NCI-H2196 (cell line): ENCODE results near the gene TENM3.
"Not testable (repeated sequence)": the region's sequence is repeated elsewhere in the genome, so short reads cannot be mapped to it uniquely, and the experiment has no call there.

Experiments
- DNase-seq: peaks from one replicate; lab custom pipeline; 2025; ENCODE audit not compliant: unreplicated experiment; lab: John Stamatoyannopoulos, UW

Gene TENM3

GRCh38 chr4:182243204-182243603 is at the start of gene TENM3:
Gene TENM3, plus strand, starts transcription at chr4:182243402. Its CDS starts 80,619 bp downstream, at chr4:182324021.
- not testable (repeated sequence) for DNase-seq

DNA sequence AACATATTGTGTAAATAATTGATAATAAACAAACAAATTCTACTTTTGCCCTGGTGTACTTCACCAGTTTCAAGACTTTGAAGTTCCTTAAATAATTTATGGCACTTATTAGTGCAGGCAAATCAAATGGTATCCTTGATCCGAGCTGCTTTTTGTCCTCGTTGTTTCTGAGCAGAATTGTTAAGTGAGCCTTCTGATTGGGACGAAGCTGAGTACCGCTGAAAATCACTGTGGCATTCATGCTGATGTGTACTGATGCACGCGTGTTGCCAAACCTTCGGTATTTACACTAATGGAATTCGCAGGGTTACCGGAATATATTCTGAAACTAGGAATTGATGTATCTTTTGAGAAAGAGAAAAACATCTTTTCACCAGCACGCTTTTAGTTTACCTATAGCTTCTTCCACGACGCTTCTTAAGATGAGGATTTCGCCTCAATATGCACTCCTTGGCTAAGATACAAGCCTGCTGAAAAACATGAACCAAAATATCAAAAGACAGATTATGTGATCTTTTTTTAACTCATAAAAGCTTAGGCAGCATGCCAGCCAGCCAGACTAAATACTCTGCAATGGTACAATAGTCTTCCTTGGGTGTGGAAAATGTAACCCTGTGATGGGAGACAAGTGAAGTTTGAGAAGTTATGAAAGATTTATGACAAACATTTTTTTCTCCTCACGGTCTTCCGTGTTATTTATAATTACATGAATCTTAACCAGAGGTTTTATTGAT is 48.9 kb upstream of the TENM3 start:
- no peak for DNase-seq

GRCh38 chr4:182197611-182198010 is 45.6 kb upstream of the TENM3 start:
- no peak for DNase-seq

DNA sequence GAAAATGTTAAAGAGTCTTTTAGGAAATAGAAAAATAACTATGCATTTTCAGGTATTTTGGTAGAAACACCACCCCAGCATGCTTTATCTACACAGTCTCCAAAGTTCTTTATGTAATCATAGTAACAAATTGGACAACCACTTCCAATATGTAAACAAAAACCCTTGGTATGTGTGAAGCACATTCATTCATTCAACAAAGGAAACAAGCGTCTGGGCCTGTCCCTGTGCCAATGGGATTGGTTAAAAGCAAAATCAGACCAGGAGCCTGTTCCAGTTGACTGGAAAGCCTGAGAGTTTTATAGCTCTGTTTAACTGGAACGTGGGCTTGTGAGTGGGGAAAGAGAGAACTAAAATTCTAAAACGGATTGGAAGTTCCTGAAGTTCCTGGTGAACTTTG is 41.3 kb upstream of the TENM3 start:
- DNase-seq = no peak

GRCh38 chr4:182202650-182203049 is 40.6 kb upstream of the TENM3 start:
- DNase-seq = no peak

GRCh38 chr4:182203872-182204411 is 39.3 kb upstream of the TENM3 start:
- no peak for DNase-seq

- DNase-seq = no peak
Observed at GRCh38 chr4:182205306-182205705, 37.9 kb upstream of the TENM3 start.

DNA sequence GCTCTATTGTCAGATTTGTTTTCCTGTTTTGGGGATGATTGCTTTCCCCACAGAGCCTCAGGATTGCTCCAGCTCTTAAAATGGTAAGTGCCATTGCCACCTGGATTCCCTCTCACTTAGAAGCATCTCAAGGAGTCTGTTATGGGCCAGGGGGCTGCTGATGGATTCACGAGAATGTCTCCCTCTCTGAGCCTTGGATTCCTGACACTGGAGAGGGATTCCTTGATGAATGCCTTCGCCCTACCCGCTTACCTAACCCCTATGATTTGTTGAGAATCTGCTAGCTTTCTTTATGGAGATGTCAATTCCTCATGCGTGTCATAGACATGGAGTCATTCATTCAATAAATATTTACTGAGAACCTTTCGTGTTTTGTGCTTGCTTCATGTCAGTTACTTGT is 36.9 kb upstream of the TENM3 start:
- no peak for DNase-seq

DNA sequence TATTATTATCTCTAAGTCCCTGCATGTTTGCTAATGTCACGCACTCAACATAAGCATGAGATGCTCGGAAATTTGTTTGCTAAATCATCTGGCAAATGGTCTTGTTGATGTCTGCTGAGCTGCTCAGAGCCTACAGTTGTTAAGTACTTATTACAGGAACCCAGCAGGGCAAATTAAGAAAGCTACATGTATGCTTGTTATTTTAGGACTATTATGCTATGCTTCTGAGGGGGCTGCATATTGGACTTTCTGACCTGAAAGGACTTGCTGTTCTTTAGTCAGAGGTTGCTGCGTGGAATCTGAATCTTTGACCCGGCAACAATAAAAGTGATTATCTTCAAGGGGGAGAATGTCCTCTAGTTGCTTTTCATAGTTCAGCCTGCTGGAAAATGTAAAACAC is 36.3 kb upstream of the TENM3 start:
- DNase-seq = no peak

DNA sequence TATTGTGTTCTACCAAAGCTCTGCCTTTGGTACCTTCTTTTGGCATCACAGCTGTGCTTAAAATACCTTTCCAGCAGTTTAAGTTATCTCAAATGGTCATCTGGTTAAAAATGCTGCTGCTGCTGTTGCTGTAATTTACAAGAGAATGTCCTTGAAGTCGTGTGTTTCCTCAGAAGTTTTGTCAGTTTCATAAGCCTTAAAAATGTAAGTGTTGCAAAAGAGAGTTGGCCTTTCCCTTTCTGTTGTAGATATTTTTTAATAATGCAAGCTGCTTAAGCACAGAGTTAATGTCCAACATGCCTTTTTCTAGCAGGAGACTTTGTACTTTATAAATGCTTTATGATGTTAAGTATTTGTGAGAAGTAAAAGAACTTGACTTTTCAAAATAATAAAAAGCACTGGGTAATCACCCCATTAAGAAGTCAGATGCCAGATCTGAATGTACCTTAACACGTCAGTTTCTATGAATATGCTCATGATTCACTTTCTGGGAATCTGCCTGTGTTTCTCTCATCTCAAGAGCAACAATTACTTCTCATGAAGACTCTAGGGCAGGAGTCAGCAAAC is 35.3 kb upstream of the TENM3 start:
- DNase-seq = no peak

DNA sequence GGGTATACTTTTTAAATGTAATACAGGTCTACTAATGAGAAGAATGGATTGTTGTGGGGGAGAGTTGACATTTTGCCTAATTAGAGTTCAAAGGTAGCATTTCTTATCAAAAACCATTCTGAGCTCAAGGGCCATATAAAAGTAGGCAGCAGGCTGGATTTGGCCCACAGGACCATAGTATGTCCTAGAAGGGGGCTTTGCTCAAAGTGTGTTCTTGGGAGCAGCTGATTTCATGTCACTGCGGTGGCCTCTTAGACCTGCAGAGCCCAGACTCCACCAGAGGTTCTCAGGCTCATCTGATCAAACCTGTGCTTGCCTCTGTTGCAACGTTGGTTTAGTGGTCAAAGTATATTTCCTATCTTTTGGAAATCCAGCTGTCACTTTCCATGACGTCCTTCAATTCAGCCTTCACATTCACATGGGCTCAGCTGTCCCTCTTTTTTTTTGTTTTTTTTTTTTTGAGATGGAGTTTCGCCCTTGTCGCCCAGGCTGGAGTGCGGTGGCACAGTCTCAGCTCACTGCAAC is 34.6 kb upstream of the TENM3 start:
- no peak for DNase-seq

GRCh38 chr4:182212211-182212761 is 30.9 kb upstream of the TENM3 start:
- DNase-seq = peak; percentile 36

GRCh38 chr4:182213004-182213403 is 30.2 kb upstream of the TENM3 start:
- DNase-seq = no peak

GRCh38 chr4:182215148-182215547 is 28.1 kb upstream of the TENM3 start:
- no peak for DNase-seq

DNA sequence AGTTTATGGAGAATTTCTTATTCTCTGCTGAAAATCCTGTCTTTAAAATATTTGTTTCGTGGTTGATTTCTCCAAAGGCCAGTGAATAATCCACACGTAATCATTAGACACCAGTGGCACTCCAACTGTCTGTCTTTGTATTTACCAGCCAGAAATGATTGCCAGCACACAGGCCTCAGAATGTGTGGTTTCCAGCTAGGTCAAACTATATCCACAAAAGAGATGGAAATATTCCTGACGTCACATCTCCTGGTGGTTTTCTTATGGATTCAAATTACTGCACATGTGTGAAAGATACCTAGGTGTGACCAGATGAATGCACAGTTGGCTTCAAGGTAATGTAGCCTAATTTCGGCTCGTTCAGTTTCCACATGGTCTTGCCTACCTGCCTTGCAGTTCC is 27.2 kb upstream of the TENM3 start:
- DNase-seq = no peak

GRCh38 chr4:182219411-182220056 is 23.7 kb upstream of the TENM3 start:
- no peak for DNase-seq

GRCh38 chr4:182221987-182222386 is 21.2 kb upstream of the TENM3 start:
- no peak for DNase-seq

GRCh38 chr4:182222766-182223165 is 20.4 kb upstream of the TENM3 start:
- no peak for DNase-seq

DNA sequence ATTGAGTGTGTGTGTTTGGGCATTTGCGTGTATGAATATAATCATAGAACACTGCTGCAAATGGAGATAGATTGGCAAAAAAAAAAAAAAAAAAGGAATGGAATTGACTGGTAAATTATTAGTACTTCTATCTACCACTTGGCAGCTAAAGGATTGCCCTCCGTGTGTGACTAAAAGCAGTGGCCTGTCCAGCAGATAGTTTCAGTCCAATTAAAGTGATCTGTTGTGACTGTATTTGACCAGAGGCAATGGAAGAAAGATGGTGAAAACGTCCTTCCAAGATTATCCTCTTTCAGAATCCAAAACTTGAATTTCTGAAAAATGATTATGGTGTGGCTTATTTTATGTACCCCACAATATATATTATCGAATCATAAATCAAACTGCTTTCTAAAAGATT is 19.5 kb upstream of the TENM3 start:
- DNase-seq = no peak

GRCh38 chr4:182224192-182224850 is 18.9 kb upstream of the TENM3 start:
- DNase-seq = no peak

GRCh38 chr4:182225257-182225852 is 17.8 kb upstream of the TENM3 start:
- no peak for DNase-seq
